ENCODE data around the gene HADHB.
A peak's percentile ranks its signal among the peaks of the same experiment; 100 is the strongest.

Gene HADHB

GRCh38 chr2:26241928-26242436, 2.8 kb upstream of the HADHB start:
- no peak for DNase-seq (ENCODE audit: low read depth)
- TF ChIP-seq CTCF (conservative IDR thresholded peaks at IDR 0.05; ENCODE audit: control insufficient read depth, insufficient read depth, low read depth, low read length), result no peak
- peak overlapping the region; percentile 97 for H3K4me3 ChIP-seq (ENCODE audit: control insufficient read depth, low read depth, low read length)

GRCh38 chr2:26243470-26244308, 1.1 kb upstream of the HADHB start:
- peak overlapping the region; percentile 97 for H3K4me3 ChIP-seq (ENCODE audit: control insufficient read depth, low read depth, low read length)
- peak; percentile 42 for DNase-seq (ENCODE audit: low read depth)
- TF ChIP-seq CTCF (conservative IDR thresholded peaks at IDR 0.05; ENCODE audit: control insufficient read depth, insufficient read depth, low read depth, low read length), result no peak

- peak; percentile 45 for DNase-seq (ENCODE audit: low read depth)
- no peak for TF ChIP-seq CTCF (conservative IDR thresholded peaks at IDR 0.05; ENCODE audit: control insufficient read depth, insufficient read depth, low read depth, low read length)
- H3K4me3 ChIP-seq (ENCODE audit: control insufficient read depth, low read depth, low read length), result peak overlapping the region; percentile 97
Observed at GRCh38 chr2:26245231-26245732, 543 bp downstream of the HADHB start.

GRCh38 chr2:26245810-26246209, 1.1 kb downstream of the HADHB start:
- H3K4me3 ChIP-seq (ENCODE audit: control insufficient read depth, low read depth, low read length), result peak overlapping the region; percentile 97
- TF ChIP-seq CTCF (conservative IDR thresholded peaks at IDR 0.05; ENCODE audit: control insufficient read depth, insufficient read depth, low read depth, low read length), result no peak
- peak; percentile 30 for DNase-seq (ENCODE audit: low read depth)

- TF ChIP-seq CTCF (conservative IDR thresholded peaks at IDR 0.05; ENCODE audit: control insufficient read depth, insufficient read depth, low read depth, low read length), result no peak
- DNase-seq (ENCODE audit: low read depth), result peak; percentile 94
- H3K4me3 ChIP-seq (ENCODE audit: control insufficient read depth, low read depth, low read length), result peak overlapping the region; percentile 33
Observed at GRCh38 chr2:26246818-26247217, 2.1 kb downstream of the HADHB start.

GRCh38 chr2:26249625-26250024, 4.9 kb downstream of the HADHB start:
- TF ChIP-seq CTCF (conservative IDR thresholded peaks at IDR 0.05; ENCODE audit: control insufficient read depth, insufficient read depth, low read depth, low read length), result no peak
- no peak overlapping the region for H3K4me3 ChIP-seq (ENCODE audit: control insufficient read depth, low read depth, low read length)
- no peak for DNase-seq (ENCODE audit: low read depth)

All from fibroblast of mammary gland (primary cell).